Erythroblast (primary cell): ENCODE data around the gene CHMP6.

Source experiments
- DNase-seq, 2 experiments: peaks; one replicate each; lab custom pipeline; 2025; lab: John Stamatoyannopoulos, UW
- GATA1 ChIP-seq: IDR thresholded peaks from 2 replicates; pipeline ENCODE4 v1.6.1; 2011; ENCODE audit warnings: low read depth, mild to moderate bottlenecking, control low read depth, low read length, moderate library complexity
- POLR2A ChIP-seq: IDR thresholded peaks from 2 replicates; pipeline ENCODE4 v1.6.1; 2011; ENCODE audit warnings: mild to moderate bottlenecking, low read length

Gene CHMP6

GRCh38 chr17:80971704-80972304, 19.8 kb upstream of the CHMP6 start:
- no peak for DNase-seq
- TF ChIP-seq GATA1 (no peak), POLR2A (no peak)

DNA sequence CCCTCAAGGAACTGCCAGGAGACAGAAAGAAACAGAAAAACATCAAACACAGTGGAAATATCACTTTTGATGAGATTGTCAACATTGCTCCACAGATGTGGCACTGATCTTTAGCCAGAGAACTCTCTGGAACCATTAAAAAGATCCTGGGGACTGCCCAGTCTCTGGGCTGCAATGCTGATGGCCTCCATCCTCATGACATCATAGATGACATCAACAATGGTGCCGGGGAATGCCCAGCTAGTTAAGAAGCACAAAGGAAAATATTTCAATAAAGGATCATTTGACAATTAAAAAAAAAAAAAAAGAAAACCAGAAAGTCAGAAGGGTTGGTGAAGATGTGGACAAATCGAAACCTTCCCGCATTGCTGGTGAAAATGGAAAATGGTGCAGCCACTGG, 14.9 kb upstream of the CHMP6 start:
- TF ChIP-seq GATA1 = no peak
- no peak for TF ChIP-seq POLR2A
- DNase-seq = no peak

- no peak for TF ChIP-seq GATA1
- TF ChIP-seq POLR2A = no peak
- no peak for DNase-seq
These were observed 14.5 kb upstream of the CHMP6 start for GRCh38 chr17:80977172-80977571.

GRCh38 chr17:80978499-80979497, 12.8 kb upstream of the CHMP6 start:
- no peak for DNase-seq
- TF ChIP-seq GATA1 (no peak), POLR2A (no peak)

- DNase-seq = no peak
- no peak for TF ChIP-seq POLR2A
- TF ChIP-seq GATA1 = no peak
These were observed 11.9 kb upstream of the CHMP6 start for GRCh38 chr17:80979547-80980378.

DNA sequence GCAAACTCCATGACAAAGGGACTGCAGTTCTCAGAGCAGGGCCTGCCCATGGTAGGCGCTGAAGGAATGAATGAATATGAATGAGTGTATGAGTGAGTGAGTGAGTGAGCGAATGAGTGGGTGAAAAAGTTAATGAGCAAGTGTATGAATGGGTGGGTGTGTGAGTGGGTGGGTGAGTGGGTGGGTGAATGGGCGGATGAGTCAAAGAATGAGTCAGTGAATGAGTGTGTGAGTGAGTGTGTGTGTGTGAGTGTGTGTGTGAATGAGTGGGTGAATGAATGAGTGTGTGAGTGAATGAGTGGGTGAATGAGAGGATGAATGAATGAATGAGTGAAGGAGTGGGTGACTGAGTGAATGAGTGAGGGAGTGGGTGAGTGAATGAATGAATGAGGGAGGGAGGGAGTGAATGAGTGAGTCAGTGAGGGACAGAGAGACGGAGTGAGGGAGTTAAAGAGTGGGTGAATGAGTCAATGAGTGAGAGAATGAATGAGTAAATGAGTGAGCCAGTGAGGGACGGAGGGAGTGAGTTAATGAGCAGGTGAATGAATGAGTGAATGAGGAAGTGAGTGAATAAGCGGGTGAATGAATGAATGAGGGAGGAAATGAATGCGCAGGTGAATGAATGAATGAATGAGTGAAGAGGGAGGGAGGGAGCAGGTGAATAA, 11.1 kb upstream of the CHMP6 start:
- TF ChIP-seq POLR2A (no peak), GATA1 (no peak)
- DNase-seq = no peak

- TF ChIP-seq GATA1 (no peak), POLR2A (no peak)
- DNase-seq = peak; percentile 19 to 49
These were observed 10.4 kb upstream of the CHMP6 start for GRCh38 chr17:80981062-80981902.

GRCh38 chr17:80981929-80982425, 9.7 kb upstream of the CHMP6 start:
- DNase-seq = no peak

GRCh38 chr17:80982426-80982974, 9.1 kb upstream of the CHMP6 start:
- no peak for TF ChIP-seq GATA1
- no peak for TF ChIP-seq POLR2A
- no peak for DNase-seq

More at GRCh38 chr17:80981929-80982425, 9.7 kb upstream of the CHMP6 start:
- TF ChIP-seq GATA1 (no peak), POLR2A (no peak)

DNA sequence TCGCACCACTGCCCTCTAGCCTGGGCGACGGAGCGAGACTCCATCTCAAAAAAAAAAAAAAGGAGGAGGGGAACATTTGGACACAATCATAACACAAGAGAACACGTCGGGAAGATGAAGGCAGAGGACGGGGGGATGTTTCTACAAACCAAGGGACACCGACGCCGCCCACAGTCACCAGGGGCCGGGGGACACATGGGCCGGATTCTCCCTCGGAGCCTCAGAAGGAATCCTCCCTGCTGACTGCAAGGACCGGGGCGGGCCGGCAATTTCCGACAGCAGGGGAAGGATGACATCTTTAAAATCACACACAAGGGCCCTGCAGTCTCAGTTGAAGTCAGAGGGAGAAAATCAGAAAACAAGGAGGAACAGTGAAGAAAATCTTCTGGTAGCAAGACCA, 8.1 kb upstream of the CHMP6 start:
- TF ChIP-seq POLR2A (no peak), GATA1 (no peak)
- DNase-seq = no peak

DNA sequence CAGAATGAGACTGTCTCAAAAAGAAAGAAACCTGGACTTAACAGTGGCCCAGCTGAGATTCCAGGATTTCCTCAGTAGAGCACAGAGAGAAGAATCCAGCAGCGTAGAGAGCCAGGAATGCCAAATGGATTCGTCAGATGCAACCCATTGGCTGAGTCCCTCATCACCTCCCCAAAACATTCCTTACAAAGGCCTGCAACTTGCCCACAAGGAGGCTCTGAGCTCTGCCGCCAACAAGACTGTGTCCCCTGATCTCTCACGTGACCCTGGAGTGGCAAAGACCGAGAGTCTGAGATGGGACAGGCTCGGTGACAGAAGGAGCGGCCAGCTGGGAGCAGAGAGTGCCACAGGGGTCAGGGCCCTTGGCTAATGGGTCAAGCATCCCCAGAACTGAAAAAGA, 6.9 kb upstream of the CHMP6 start:
- TF ChIP-seq GATA1 (no peak), POLR2A (no peak)
- no peak for DNase-seq

- TF ChIP-seq GATA1 (no peak), POLR2A (no peak)
- no peak for DNase-seq
These were observed 5.6 kb upstream of the CHMP6 start for GRCh38 chr17:80986046-80986445.
